Breast epithelium (tissue), 4 donors: ENCODE data around the gene S100A1. TPM values are rescaled to one million over a fixed set of nuclear protein-coding genes. Genes with fewer than 3 reads are reported as not detected.

Experiments used
- DNase-seq, 2 donors: peaks; one replicate each; pipeline ENCODE4 v3.0.0-alpha.2; 2019; ENCODE audit warnings: low spot score in 2 of 2
- H3K27ac ChIP-seq, 2 donors: fragments of 200-600 bp; sonication (generic) in 1 of 2; one replicate each; pipeline ENCODE4 v1.5.1; 2016 to 2019; ENCODE audit warnings: mild to moderate bottlenecking in 1 of 2
- H3K27me3 ChIP-seq, 2 donors: fragments of 200-600 bp; sonication (generic) in 1 of 2; one replicate each; pipeline versions ENCODE4 v1.5.1 to v1.6.0; 2017 to 2019; ENCODE audit warnings: control low read depth in 1 of 2, mild to moderate bottlenecking in 1 of 2
- H3K36me3 ChIP-seq: fragments of 200-600 bp; one replicate; pipeline ENCODE4 v1.5.1; 2019
- H3K4me1 ChIP-seq, 2 donors: fragments of 200-600 bp; sonication (generic); one replicate each; pipeline ENCODE4 v1.5.1; 2016 to 2019; ENCODE audit warnings: control low read depth in 1 of 2
- H3K4me3 ChIP-seq, 3 donors: fragments of 200-600 bp; sonication (generic); 1 replicate in 2 of 3; 2 replicates in 1 of 3; pipeline ENCODE4 v1.5.1; 2016 to 2019; ENCODE audit warnings: mild to moderate bottlenecking in 3 of 3, moderate library complexity in 2 of 3
- H3K9me3 ChIP-seq, 2 donors: fragments of 200-600 bp; sonication (generic) in 1 of 2; one replicate each; pipeline ENCODE4 v1.5.1; 2016 to 2019; ENCODE audit warnings: control low read depth in 1 of 2
- POLR2A ChIP-seq: fragments of 450-650 bp; IDR thresholded peaks from one replicate; pipeline ENCODE4 v1.6.1; 2016; ENCODE audit warnings: antibody characterized with exemption, mild to moderate bottlenecking, moderate library complexity
- POLR2AphosphoS5 ChIP-seq, 3 donors: sonication (generic); formaldehyde crosslinking; IDR thresholded peaks; one replicate each; pipeline ENCODE4 v1.6.1; 2017; ENCODE audit warnings: antibody characterized with exemption in 3 of 3
- intact Hi-C: fragments of 100-400 bp; cut with DNase I; formaldehyde crosslinking; loops from one replicate; pipeline ENCODE4 v1.15.1; 2023; ENCODE audit warnings: low total_unique reads
- total RNA-seq, 3 donors: library from RNA; depleted of rRNA; stranded (reverse); fragments of >200 nt; gene quantifications; one replicate each; pipeline ENCODE4 v1.1.0, GENCODE V29; 2016
- TF ChIP-seq, protein P1 (sequence below), 3 donors: fragments of 450-650 bp; IDR thresholded peaks; one replicate each; pipeline ENCODE4 v1.5.1; 2016 to 2017; ENCODE audit warnings: antibody characterized with exemption in 3 of 3, mild to moderate bottlenecking in 3 of 3, moderate library complexity in 3 of 3

The S100A1 gene
- total RNA-seq, 3 donors from 2014 or later = 6.1 to 40.0 (median 28.5) TPM

DNA sequence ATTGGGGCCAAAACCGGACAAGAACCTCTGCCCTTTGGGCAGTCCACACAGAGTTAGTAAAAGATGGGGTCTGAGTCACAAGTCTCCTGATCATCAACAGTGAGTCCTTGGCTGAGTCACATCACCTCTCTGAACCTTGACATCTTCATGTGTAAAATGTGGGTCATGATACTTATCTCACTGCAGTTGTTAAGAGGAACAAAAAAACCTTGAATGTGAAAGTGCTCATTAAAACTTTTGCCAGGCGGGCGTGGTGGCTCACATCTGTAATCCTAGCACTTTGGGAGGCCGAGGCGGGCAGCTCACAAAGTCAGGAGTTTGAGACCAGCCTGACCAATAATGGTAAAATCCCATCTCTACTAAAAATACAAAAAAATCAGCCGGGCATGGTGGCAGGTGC is 31.0 kb upstream of the S100A1 start:
- no peak for DNase-seq

DNA sequence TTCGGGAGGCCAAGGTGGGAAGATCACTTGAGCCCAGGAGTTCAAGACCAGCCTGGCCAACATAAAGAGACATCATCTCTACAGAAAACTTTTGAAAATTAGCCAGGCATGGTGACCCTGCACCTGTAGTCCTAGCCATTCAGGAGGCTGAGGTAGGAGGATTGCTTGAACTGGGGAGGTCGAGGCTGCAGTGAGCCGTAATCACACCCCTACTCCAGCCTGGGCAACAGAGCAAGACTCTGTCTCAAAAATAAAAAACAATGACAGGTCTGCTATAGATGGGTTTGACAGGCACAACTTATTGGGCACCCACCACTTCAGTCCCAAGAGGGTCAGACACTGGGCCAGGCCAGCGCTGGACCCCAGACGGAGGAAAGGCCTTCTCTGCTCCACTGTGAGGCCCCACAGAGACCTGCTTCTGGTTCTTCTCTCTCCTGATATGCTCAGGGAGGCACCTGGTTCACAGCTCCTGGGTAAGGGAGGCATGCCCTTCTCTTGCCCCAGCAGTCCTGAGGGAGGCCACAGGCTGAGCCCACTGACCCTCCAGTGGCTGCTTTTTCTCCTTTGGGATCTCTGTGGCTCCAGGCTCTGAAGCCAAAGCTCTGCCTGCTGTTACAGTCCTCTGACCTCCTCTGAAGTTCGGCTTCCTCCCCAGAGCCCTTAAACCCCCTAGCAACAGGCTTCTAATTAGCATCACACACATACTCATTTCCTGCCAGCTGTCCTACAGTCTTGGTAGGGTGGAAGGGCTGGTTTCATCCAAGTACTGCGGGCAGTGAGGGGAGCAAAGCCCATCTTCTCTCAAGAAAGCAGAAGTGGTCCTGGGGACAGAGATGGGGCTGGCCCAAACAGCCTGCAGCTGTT is 29.7 kb upstream of the S100A1 start:
- no peak for DNase-seq
- intact Hi-C loops = no loop called here
- H3K27me3 ChIP-seq = no peaks in the 10 kb centered on the region
- no peaks in the 10 kb centered on the region for H3K36me3 ChIP-seq
- no peaks in the 10 kb centered on the region for H3K9me3 ChIP-seq
- H3K4me3 ChIP-seq = no peak overlapping the region
- no peaks in the 10 kb centered on the region for H3K4me1 ChIP-seq
- TF ChIP-seq POLR2A (no peak), POLR2AphosphoS5 (IDR thresholded peaks at IDR 0.05) (no peak)
- TF ChIP-seq, protein P1, sequence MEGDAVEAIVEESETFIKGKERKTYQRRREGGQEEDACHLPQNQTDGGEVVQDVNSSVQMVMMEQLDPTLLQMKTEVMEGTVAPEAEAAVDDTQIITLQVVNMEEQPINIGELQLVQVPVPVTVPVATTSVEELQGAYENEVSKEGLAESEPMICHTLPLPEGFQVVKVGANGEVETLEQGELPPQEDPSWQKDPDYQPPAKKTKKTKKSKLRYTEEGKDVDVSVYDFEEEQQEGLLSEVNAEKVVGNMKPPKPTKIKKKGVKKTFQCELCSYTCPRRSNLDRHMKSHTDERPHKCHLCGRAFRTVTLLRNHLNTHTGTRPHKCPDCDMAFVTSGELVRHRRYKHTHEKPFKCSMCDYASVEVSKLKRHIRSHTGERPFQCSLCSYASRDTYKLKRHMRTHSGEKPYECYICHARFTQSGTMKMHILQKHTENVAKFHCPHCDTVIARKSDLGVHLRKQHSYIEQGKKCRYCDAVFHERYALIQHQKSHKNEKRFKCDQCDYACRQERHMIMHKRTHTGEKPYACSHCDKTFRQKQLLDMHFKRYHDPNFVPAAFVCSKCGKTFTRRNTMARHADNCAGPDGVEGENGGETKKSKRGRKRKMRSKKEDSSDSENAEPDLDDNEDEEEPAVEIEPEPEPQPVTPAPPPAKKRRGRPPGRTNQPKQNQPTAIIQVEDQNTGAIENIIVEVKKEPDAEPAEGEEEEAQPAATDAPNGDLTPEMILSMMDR (IDR thresholded peaks at IDR 0.05) = no peak
- H3K27ac ChIP-seq = no peak overlapping the region

More for the DNA sequence above, 31.0 kb upstream of the S100A1 start:
- H3K9me3 ChIP-seq = no peaks in the 10 kb centered on the region
- H3K4me1 ChIP-seq = no peaks in the 10 kb centered on the region
- H3K4me3 ChIP-seq = no peak overlapping the region
- H3K27ac ChIP-seq = no peak overlapping the region
- intact Hi-C loops = no loop called here
- H3K27me3 ChIP-seq = no peaks in the 10 kb centered on the region
- H3K36me3 ChIP-seq = no peaks in the 10 kb centered on the region
- no peak for TF ChIP-seq POLR2AphosphoS5 (IDR thresholded peaks at IDR 0.05)
- TF ChIP-seq, protein P1 (IDR thresholded peaks at IDR 0.05) = no peak
- TF ChIP-seq POLR2A = no peak

DNA sequence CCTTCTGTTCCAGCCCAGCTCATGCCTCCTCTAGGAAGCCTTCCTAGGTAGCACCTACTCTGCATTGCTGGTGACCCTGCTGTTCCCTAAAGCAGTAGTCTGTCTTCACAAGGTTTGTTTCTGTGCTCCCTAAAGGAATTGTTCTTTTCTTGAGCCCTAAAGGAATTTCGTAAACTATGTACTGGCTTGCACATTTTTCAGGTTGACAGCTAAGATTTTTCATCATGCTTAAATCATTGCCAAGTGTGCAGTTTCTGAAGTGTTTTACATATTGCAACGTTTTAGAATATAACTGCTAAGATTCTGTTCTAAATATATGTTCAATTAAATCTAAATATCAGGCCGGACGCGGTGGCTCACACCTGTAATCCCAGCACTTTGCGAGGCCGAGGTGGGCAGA is 28.4 kb upstream of the S100A1 start:
- TF ChIP-seq POLR2AphosphoS5 (IDR thresholded peaks at IDR 0.05) = no peak
- TF ChIP-seq, protein P1 (IDR thresholded peaks at IDR 0.05) = no peak
- no peak for TF ChIP-seq POLR2A
- no peaks in the 10 kb centered on the region for H3K4me1 ChIP-seq
- no peaks in the 10 kb centered on the region for H3K36me3 ChIP-seq
- H3K4me3 ChIP-seq = no peak overlapping the region
- DNase-seq = no peak
- intact Hi-C loops = no loop called here
- H3K27me3 ChIP-seq = no peaks in the 10 kb centered on the region
- H3K27ac ChIP-seq = no peak overlapping the region
- no peaks in the 10 kb centered on the region for H3K9me3 ChIP-seq

DNA sequence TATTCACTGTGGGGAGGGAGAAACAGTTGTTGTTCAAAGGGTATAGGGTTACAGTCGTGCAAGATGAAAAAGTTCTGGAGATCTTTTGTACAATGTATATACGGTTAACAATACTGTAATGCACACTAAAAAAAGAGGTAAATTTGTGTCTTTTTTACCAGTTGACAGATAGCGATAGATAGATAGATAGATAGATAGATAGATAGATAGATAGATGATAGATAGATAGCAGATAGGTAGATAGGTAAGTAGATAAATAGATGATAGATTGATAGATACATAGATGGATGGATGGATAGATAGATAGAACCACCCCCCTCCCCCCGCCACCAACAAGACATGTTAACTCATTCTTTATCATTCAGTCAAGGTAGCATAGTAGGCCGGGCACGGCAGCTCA is 25.5 kb upstream of the S100A1 start:
- Histone ChIP-seq H3K4me1 (peaks cover 0 to 5% of the 10 kb centered on the region in 2 donors), H3K4me3 (no peak overlapping the region), H3K27me3 (no peaks in the 10 kb centered on the region), H3K9me3 (no peaks in the 10 kb centered on the region), H3K36me3 (no peaks in the 10 kb centered on the region), H3K27ac (no peak overlapping the region)
- intact Hi-C loops = loop anchor here (2.0 kb wide), 1 partner anchor 60 kb away; no protein-coding TSS in a partner anchor
- no peak for TF ChIP-seq POLR2AphosphoS5 (IDR thresholded peaks at IDR 0.05)
- TF ChIP-seq, protein P1 (IDR thresholded peaks at IDR 0.05) = no peak
- no peak for TF ChIP-seq POLR2A
- DNase-seq = no peak

DNA sequence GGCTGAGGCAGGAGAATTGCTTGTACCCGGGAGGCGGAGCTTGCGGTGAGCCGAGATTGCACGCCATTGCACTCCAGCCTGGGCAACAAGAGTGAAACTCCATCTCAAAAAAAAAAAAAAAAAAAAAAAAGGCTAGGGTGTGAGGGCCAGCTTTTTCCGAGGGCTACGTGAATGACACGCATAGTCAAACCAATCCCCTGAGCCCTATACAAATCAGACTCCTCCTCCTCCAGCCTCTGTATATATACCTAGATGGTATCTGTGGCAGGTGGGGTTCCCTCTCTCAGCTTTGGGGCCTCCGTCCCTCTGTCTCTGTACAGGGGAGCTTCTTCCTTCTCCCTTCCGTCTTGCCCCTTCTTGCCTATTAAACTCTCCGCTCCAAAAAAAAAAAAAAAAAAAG is 22.0 kb upstream of the S100A1 start:
- H3K27ac ChIP-seq = no peak overlapping the region

More for the DNA sequence above, 22.0 kb upstream of the S100A1 start:
- Histone ChIP-seq H3K9me3 (no peaks in the 10 kb centered on the region), H3K4me1 (peaks cover 16 to 29% of the 10 kb centered on the region in 2 donors), H3K36me3 (no peaks in the 10 kb centered on the region), H3K4me3 (no peak overlapping the region), H3K27me3 (no peaks in the 10 kb centered on the region)
- TF ChIP-seq POLR2A (no peak), POLR2AphosphoS5 (IDR thresholded peaks at IDR 0.05) (no peak)
- TF ChIP-seq, protein P1 (IDR thresholded peaks at IDR 0.05) = no peak
- intact Hi-C loops = no loop called here
- DNase-seq = no peak
